GM18867 (cell line): Measurements from ENCODE around the gene RNU6-9.
A peak's percentile ranks its signal among the peaks of the same experiment; 100 is the strongest.

Experiments used
- ATAC-seq: cut with Tn5 transposase; IDR thresholded peaks from one replicate; pipeline ENCODE4 v1.9.1; 2021; ENCODE audit warnings: mild to moderate bottlenecking, moderate library complexity; ENCODE audit not compliant: unreplicated experiment

The RNU6-9 gene

DNA sequence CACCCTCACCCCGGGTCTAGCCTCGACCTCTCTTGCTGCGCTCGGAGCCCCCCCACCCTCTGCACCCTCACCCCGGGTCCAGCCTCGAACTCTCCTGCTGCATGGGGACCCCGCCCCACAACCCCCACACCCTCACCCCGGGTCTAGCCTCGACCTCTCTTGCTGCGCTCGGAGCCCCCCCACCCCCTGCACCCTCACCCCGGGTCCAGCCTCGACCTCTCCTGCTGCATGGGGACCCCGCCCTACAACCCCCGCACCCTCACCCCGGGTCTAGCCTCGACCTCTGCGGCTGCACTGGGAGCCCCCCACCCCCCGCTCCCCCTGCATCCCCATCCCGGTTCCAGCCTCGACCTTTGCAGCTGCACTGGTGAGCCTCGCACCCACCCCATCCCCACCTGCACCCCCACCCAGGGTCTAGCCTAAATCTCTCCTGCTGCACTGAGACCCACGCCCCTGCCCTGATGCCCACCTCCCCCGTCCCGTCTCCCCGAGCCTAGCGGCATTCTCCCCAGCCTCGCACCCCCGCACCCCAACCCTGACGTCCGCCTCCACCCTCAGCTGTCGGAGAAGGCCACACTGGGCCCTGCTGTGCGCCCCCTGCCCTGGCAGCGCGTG, 32.0 kb upstream of the RNU6-9 start:
- no peak for ATAC-seq

DNA sequence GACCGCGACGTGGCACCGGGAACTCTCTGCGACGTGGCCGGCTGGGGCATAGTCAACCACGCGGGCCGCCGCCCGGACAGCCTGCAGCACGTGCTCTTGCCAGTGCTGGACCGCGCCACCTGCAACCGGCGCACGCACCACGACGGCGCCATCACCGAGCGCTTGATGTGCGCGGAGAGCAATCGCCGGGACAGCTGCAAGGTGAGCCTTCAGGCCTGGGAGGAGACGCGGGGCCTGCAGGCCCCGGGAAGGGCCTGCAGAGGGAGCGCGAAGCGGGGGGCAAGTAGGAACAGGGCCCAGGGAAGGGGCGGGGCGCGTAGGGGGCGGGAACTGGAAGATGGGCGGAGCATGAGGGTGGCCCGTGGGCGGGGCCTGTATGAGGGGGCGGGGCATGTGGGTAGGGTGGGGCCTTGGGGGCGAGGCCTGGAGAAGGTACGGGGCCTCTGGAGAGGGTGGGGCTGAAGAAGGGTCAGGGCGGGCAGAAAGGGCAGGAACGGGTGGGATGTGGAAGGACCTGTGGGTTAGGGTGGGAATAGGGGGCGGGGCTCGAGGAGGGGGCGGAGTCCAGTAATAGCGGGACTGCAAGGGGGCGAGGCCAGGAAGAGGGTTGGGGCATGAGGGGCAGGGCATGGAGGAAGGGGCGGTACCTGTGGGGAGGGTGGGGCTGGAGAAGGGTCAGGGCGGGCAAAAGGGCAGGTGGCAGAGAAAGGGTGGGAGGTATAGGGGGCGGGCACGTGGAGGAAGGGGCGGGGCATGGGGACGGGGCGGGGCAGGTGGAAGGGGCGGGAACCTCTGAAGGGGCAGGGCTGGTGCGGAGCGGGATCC, 31.3 kb upstream of the RNU6-9 start:
- no peak for ATAC-seq

- no peak for ATAC-seq
These were observed 30.5 kb upstream of the RNU6-9 start for GRCh38 chr19:862581-863314.

DNA sequence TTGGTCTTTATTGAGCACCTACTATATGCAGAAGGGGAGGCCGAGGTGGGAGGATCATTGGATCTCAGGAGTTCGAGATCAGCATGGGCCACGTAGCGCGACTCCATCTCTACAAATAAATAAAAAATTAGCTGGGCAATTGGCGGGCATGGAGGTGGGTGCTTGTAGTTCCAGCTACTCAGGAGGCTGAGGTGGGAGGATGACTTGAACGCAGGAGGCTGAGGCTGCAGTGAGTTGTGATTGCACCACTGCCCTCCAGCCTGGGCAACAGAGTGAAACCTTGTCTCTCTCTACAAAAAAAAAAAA, 30.0 kb upstream of the RNU6-9 start:
- no peak for ATAC-seq

DNA sequence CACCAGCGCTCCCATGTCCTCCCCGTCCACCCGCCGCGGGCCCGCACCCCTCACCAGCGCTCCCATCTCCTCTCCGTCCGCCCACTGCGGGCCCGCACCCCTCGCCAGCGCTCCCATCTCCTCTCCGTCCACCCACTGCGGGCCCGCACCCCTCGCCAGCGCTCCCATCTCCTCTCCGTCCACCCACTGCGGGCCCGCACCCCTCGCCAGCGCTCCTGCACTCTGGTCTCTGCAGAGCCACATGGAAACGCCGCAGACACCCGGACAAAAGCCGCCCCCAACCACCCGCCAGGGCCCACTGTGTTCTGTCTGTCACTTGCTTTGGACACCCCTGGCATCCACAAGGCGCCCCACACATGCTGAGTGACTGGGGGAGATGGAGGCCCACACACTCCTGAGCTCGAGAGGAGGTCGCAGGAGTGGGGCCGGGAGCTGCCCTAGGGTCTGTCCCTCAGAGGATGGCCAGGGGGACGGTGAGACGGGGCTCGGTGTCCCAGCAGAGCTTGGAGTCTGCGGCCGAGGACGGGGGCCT, 26.4 kb upstream of the RNU6-9 start:
- no peak for ATAC-seq

GRCh38 chr19:867301-867793, 25.9 kb upstream of the RNU6-9 start:
- ATAC-seq = no peak

DNA sequence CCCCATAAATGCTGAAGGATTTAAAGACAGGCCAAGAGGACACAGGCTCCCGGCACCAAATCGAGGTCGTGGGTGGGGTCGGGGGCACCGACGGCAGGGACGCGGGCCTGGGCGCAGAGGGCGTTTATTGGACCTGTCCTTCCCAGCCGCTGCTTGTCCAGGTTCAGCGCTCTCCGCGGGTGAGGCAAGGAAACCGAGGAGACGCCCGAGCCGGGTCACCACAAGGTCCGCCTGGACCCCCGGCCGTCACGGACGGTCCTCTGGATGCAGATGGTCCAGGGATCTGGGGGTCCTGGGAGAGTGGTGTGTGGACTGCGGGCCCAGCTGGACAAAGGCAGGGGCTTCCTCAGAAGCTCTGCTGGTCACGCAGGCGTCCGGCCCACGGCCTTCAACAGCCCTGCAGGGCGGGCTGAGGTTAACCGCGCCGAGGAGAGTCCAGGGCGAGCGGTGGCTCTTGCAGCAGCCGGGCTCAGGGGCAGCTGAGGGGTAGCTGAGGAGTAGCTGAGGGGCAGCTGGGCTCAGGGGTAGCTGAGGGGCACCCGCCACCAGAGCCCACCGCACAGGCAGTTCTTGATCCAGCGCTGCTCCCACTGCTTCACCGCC, 25.3 kb upstream of the RNU6-9 start:
- no peak for ATAC-seq

DNA sequence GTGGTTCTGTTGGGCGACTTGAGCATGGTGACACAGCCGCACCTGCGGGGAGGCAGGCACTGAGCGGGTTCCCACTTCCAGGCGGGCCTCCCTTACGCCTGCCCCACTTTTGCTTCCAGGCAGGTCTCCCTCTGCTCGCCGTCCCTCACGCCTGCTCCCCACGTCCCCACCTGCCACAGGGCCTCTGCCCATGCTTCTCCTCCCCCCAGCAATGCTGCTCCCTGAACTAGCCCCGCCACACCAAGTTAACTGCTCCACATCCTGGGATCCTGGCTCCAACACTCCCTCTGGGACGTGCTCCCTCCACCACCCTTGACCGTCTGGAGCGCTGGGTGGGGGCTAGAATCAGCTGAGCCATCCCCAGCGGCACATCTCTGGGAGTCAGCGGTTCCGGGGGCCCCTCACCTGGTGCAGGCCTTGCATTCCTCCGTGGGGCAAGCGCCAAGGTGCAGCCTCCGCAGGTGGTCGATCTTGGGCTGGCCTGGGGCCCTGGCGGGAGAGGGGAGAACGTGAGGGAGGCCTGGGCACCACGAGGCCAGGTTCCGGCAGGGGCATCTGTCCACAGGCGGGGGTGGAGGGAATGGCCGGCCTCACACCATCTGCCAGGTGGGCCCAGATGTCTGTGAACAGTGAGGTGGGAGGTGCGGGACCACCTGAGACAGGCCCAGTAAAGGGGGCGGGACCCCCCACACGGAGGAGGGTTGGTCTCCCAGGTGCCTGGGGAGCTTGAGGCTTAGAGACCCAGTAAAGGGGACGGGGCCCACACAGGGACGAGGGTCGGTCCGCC, 24.6 kb upstream of the RNU6-9 start:
- ATAC-seq = no peak

DNA sequence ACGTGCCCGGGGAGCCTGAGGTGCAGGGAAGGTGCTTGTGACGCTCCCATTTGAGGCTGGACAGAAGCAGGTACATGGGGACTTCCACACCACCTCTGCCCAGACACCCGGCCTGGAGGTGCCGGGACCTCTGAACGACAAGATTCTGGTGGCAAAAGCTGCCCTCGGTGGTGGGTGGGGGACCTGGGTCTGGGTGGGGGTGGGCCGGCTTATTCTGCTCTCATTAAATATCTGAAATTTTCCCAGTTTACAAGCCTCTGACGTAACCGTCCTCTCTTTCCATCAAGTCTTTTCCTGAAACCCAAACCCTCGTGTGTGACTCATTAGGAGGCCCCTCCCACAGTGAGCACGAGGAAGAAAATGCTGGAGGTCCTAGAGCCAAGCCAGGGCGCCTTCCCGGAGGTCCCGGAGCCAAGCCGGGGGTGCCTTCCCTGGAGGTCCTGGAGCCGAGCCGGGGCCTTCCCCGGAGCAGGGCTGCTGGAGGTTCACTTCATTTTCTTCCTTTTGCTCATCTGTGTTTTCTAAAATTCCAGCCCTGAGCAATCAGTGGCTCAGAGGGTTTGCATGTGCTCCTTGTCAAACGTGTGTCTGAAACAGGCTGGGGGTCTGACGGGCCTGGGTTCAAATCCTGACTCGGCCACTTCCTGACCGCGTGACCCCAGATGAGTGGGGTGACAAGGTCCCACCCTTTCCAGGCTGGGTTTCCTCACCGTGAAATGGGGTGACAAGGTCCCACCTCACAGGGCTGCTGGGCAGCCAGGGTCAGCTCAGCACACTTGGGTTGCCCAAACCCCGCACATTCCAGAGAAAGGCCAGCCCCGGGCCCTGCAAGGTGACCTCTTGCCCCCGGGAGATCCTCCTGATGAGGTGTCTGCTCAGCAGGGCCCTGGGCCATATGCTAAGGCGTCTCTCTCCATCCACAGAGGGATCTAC, 23.8 kb upstream of the RNU6-9 start:
- ATAC-seq = no peak

DNA sequence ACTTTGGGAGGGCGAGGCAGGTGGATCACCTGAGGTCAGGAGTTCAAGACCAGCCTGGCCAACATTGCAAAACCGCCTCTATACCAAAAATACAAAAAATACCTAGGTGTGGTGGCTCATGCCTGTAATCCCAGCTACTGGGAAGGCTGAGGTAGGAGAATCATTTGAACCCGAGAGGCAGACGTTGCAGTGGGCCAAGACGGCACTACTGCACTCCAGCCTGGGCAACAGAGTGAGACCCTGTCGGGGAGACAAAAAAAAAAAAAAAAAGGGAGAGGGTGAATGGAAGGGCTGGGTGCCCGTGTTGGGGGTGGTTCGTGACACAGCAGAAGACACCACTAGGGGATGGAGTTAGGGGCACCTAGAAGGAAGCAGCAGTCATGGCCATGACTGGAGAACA, 23.0 kb upstream of the RNU6-9 start:
- no peak for ATAC-seq

DNA sequence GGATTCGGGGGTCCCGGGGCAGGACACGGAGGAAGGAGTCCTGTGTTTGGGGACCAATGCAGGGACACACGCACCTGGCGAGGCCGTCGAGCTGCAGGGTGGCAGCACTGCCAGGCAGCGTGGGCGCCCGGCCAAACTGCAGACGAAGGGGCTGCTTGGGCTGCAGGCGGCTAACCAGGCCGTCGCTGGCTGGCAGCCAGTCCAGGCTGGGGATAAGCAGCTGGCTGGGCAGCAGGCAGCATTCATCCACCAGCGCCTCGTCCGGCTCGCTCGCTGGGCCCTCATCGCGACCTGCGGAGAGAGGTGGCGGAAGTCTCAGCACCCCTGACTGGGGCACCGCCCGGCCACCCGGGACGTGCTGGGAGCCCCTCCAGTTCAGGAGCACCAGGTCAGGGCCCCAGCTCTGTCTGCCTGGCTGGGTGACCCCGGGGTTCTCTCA, 22.3 kb upstream of the RNU6-9 start:
- ATAC-seq = no peak

DNA sequence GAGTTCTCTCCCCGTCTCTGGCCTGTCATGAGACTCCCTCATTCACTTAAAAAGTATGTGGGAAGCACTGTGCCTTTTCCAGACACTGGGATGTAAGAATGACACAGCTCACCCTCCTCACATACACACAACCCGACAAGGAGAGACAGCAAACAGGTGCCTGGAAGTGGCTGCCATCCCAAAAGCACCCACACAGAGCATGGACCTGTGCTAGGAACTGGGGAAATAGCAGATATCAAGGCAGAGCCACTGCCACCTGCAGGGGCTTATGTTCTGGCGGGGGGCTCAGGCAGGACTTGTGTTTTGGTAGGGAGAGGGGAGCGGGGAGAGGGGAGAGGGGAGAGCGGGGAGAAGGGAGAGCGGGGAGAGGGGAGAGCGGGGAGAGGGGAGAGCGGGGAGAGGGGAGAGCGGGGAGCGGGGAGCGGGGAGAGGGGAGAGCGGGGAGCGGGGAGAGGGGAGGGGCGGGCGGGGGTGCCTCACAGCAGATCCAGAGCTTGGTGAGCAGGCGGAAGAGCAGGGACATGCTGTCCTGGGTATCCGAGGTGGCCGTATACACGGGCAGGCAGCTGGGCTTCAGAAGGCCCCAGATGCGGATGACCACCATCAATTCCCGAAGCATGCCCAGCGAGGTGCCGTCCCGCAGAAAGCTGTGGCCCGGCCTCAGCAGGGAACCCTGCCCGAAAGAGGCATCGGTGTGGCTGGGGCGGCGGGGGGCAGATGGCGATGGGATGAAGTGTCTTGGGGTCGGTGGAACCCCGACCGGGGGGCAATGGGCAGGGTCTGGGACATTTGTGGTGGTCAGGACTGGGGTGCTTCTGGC, 21.6 kb upstream of the RNU6-9 start:
- ATAC-seq = no peak

GRCh38 chr19:872266-872951, 20.9 kb upstream of the RNU6-9 start:
- ATAC-seq = peak; percentile 49

DNA sequence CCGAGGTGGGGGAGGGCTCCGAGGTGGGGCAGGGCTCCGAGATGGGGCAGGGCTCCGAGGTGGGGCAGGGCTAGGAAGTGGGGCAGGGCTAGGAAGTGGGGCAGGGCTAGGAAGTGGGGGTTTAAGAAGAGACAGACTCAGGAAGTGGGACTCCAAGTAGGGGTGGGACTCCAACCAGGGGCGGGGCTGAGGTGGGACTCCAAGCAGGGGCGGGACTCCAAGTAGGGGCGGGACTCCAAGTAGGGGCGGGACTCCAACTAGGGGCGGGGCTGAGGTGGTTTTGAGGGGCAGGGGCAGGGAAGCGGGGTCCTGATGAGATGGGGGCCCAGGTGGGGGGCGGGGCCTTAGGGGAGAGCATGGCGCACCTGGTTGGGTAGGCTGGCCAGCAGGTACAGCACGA, 20.2 kb upstream of the RNU6-9 start:
- peak; percentile 39 for ATAC-seq

DNA sequence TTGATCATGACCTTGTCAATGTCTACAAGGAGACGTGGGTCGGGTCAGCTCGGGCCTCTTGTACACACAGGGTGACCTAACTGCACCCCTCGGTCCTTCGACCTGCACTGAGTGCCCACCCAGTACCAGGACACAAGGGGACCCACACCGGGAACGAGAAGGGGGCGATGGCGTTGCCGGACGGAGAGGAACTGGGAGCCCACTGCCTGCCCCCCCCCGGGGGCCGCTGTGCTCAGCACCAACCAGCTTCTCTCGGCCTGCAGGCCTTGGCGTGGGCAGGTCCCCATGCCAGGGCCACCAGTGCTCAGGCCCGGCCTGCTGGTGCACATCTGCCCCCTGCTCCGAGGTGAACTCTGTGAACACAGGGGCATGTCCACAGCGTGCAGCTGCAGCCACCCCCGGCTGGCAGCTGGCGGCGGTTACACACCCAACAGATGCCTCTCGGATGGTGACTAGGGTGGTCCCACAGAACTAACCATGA, 19.7 kb upstream of the RNU6-9 start:
- ATAC-seq = peak; percentile 5

DNA sequence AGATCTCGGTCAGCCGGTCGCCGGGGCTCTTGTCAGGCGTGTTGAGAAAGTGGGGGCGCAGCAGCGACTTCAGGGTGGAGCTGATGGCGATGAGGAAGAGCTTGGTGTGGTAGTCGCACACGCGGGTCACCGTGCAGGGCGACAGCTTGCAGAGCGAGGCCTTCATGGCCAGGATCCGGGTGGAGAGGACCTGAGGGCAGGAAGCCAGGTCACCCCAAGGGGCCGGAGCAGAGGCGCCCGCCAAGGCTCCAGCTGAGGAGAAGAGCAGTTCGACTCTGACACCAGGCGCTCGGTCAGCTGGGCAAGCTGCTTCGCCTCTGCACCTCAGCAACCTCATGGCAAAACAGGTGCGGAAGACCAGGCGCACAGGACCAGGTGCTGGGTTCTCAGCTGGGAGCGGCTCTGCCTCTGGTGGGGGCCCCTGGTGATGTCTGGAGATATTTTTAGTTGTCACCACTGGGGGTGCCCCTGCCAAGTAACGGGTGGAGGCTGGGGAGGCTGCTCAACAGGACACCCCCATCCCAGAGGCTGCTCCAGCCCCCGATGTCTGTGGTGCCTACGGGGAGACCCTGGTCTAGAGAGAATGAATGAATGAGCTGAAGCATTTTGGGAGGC, 17.9 kb upstream of the RNU6-9 start:
- no peak for ATAC-seq

DNA sequence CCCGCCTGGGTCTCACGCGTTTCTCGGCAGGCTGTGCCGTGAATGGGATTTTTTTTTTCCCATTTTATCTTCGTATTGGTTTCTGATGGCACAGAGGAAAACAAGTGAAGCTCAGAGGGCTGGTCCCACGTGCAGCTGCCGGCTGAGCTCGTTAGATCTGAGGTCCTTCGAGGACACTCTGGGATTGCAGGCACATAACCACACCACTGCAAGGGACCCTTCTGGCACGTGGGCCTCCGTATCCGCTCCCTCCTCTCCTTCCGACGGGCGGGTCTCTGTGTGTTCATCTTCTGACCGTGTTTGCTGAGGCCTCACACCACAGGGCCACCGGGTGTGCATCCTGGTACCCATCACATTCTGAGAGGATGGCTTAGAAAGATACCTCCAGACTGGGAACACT, 17.2 kb upstream of the RNU6-9 start:
- no peak for ATAC-seq
